Embryonic facial prominence (tissue), 1 donor: ENCODE results near the gene DGKG.

Experiments used
- DNase-seq: peaks from one replicate; pipeline ENCODE4 v3.0.0-alpha.2; 2016; ENCODE audit errors: extremely low spot score

Gene DGKG

GRCh38 chr3:186241910-186242821 lies 119.9 kb downstream of the DGKG start:
- no peak for DNase-seq

- DNase-seq, result no peak
Observed at GRCh38 chr3:186239321-186239720, 122.7 kb downstream of the DGKG start.

GRCh38 chr3:186237915-186238314 lies 124.1 kb downstream of the DGKG start:
- no peak for DNase-seq

GRCh38 chr3:186236357-186237020 lies 125.5 kb downstream of the DGKG start:
- DNase-seq, result no peak

- DNase-seq, result no peak
Observed at GRCh38 chr3:186235554-186235953, 126.5 kb downstream of the DGKG start.

GRCh38 chr3:186234152-186234551 lies 127.9 kb downstream of the DGKG start:
- DNase-seq, result no peak

GRCh38 chr3:186226482-186226881 lies 135.6 kb downstream of the DGKG start:
- no peak for DNase-seq

- DNase-seq, result no peak
Observed at GRCh38 chr3:186225603-186226002, 136.4 kb downstream of the DGKG start.

GRCh38 chr3:186224041-186224610 lies 137.9 kb downstream of the DGKG start:
- no peak for DNase-seq

GRCh38 chr3:186223476-186223875 lies 138.6 kb downstream of the DGKG start:
- no peak for DNase-seq

- DNase-seq, result no peak
Observed at GRCh38 chr3:186221760-186222378, 140.2 kb downstream of the DGKG start.

- DNase-seq, result no peak
Observed at GRCh38 chr3:186220911-186221645, 141.0 kb downstream of the DGKG start.

- no peak for DNase-seq
Observed at GRCh38 chr3:186220365-186220764, 141.7 kb downstream of the DGKG start.

- DNase-seq, result no peak
Observed at GRCh38 chr3:186219211-186219638, 142.8 kb downstream of the DGKG start.

- no peak for DNase-seq
Observed at GRCh38 chr3:186218421-186218820, 143.6 kb downstream of the DGKG start.

GRCh38 chr3:186217820-186218164 lies 144.2 kb downstream of the DGKG start:
- DNase-seq, result no peak

GRCh38 chr3:186216900-186217819 lies 144.9 kb downstream of the DGKG start:
- DNase-seq, result no peak

GRCh38 chr3:186214670-186215069 lies 147.4 kb downstream of the DGKG start:
- DNase-seq, result no peak

GRCh38 chr3:186213946-186214345 lies 148.1 kb downstream of the DGKG start:
- no peak for DNase-seq

- DNase-seq, result no peak
Observed at GRCh38 chr3:186212611-186213010, 149.4 kb downstream of the DGKG start.
